ENCODE measurements around the gene CHKB.

The CHKB gene

DNA sequence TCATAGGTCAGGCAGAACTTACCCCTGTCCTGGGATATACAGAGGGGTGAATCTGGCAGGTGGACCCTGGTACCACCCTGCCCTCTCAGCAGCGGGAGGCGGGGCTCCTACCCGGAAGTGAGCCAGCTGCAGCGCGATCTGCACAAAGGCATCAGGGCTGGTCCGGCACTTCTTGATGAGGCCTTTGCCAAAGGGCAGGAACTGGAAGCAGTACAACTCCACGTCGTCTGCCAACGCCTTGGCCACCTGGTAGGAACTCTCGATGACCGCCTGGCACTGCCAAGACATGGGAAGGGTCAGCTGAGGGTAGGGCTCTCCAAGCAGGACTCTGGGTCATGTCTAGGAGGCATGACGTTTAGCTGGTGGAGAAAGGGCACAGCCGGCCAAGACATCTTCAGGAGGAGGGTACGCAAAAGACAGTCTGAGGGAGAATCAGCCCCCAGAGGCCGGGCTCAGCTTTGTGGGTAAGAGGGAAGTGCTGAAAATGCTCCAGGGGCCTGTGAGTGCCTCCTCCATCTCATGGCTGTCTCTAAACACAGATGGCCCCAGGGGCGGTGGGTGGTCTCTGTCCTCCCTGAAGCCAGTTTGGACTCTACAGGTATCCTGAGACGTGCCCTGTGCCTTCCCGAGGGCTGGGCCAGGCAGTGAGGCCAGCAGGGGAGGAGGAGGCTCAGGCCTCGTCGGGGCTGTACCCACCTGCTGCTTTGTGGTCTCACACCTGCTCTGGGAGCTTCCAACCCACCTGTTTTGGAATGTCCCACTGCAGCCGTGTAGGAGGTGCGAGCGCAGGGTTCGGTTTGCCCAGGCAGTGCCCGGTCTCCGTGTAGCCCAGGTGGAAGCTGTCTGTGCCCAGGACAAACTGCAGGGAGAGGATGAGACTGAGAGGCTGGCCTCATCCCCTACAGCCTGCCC lies 11.1 kb downstream of the CHKB start:
- no peak for DNase-seq

DNA sequence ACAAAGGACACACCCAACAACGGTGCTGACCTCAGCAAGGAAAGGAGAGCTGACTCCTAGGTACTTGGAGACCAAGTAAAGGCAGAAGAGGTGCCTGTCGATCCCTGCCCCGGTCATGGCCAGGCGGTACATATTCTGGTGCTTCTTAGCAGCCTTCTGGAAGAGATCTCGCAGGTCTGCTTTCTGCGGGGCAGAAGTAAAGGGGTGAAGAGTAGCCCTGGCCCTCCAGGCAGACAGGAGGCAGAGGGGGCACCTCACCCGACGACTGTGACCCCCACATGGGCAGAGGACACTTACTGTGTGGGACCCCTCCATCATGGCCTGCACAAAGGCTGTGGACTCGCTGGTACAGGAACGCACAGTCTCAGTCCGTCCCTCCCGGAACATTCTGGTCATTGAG lies 11.8 kb downstream of the CHKB start:
- no peak for DNase-seq

DNA sequence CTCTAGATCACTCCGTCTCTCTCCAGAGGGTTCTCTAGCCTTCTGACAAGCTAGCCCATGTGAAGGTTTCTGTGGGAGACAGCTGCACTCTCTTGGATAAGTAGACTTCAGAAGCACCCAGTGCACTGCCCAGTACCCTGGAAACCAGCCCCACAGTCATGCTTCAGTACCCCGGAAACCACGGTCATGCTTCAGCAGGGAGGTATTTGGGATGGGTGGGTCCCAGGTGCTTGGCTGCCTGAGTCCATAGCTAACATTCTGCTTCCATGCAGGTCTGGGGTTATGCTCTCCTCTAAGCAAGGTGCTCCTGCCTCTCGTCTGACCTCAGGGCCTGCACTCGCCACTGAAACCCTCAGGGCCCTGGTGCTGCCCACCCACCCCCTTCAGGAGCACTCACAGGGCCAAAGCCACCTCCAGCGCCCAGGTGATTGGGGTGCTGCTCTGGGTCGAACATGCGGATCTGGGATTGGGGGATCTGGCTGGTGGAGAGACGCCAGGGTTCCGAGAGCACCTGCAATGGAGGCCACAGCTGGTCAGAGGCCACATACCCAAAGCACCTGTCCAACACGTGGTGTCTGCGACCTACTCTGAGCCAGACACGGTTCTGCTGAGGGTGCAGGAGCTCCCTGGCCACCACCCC lies 12.6 kb downstream of the CHKB start:
- no peak for DNase-seq

DNA sequence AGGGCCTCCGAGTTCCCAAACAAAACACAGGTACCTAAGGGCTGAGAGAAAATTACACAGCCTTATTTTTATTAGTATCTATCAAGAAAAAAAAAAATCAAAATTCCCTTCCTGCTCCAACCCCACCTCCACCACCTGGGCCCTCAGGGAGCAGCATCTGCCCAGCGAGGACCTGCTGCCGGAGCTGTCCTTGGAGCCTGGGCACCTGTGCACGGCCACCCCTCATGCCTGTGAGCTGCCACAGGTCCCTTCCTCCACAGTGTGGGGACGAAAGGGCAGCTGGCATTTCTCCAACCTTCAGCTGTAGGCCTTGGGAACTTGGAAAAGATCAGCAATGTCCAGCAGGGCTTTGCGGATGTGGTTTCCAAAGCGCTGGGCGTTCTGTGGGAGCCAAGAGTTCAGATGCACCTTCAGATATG lies 13.6 kb downstream of the CHKB start:
- DNase-seq = no peak

DNA sequence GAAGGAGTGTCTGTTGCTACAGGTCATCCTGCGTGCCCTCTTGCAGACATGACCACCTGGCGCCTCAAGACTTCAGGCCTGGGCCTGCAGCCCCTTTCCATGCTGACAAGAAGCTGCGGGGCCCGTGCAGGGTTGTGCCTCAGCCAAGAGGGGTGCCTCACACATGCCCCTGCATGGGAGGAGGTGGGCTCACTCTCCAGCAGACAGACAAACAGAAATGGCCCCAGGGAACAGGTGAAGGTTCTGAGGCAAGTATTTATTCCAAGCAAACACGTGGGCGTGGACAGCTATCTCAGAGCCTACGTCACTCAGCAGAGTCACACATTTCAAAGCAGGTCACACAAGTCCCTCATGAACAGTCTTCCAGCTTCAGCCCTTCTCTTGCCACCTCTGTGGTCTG lies 14.0 kb downstream of the CHKB start:
- no peak for DNase-seq

DNA sequence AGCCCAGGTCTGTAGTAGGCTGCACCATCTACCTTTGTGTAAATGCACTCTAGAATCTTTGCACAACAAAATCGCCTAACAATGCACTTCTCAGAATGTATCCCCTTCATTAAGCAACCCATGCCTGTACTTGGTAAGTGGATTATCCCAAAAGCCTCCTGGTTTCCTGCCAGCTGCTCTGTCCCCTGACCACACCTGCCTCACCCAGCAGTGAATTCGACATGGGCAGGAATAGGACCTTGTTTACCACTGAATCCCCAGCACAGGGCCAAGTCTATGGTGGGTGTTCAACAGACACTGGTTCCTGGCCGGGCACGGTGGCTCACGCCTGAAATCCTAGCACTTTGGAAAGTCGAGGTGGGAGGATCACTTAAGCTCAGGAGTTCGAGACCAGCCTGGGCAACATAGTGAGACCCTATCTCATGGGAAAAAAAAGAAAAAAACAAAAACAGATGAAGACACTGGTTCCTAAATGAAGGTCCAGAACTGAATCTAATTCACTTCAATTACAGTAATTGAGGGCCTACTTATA lies 14.9 kb downstream of the CHKB start:
- no peak for DNase-seq

DNA sequence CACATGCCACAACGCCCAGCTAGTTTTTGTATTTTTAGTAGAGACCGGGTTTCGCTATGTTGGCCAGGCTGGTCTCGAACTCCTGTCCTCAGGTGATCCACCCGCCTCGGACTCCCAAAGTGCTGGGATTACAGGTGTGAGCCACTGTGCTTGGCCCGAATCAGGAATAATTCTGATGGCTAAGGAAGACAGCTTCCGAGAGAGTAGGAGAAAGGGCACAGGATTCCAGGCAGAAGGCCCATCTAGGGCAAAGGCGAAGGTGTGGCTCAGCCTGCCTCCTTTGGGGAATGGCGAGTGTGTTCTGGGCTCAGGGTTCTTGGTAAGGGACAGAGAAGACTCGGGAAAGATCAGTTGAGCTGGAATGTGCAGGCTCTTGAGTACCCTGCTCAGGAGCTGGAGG lies 18.4 kb downstream of the CHKB start:
- DNase-seq = no peak

DNA sequence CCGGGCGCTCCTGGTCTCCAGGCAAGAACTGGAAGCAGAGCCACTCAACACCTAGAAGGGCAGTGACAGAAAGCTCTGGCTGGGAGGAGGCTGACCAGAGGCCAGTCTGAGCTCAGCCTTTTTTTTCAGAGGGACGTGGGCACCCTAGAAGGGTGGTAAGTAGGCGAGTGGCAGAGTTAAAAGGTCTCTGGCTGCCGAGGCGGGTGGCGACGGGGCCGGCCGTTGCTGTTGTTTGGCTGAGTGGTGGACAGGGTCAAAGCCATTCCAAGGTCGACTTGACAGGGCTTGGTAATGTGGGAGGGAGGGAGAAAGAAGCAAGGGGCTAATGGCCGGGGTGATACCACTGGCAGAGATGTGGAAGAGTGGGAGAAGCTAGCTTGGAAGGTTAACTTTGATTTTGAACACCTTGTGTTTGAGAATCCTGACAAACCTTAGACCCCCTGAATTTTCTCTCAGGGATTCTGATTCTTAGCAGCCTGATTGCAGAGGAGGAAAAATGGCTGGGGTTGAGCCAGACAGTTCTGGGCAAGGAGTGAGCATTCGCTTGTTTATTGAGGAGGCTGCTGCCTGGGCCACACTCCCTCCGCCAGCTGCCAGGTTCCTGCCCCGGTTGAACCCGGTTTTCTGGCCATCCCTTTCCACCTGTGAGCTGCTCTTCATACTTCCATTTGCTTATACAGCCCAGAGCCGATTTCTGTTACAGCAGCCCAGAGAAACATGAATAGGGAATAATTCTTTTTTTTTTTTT lies 19.1 kb downstream of the CHKB start:
- no peak for DNase-seq

DNA sequence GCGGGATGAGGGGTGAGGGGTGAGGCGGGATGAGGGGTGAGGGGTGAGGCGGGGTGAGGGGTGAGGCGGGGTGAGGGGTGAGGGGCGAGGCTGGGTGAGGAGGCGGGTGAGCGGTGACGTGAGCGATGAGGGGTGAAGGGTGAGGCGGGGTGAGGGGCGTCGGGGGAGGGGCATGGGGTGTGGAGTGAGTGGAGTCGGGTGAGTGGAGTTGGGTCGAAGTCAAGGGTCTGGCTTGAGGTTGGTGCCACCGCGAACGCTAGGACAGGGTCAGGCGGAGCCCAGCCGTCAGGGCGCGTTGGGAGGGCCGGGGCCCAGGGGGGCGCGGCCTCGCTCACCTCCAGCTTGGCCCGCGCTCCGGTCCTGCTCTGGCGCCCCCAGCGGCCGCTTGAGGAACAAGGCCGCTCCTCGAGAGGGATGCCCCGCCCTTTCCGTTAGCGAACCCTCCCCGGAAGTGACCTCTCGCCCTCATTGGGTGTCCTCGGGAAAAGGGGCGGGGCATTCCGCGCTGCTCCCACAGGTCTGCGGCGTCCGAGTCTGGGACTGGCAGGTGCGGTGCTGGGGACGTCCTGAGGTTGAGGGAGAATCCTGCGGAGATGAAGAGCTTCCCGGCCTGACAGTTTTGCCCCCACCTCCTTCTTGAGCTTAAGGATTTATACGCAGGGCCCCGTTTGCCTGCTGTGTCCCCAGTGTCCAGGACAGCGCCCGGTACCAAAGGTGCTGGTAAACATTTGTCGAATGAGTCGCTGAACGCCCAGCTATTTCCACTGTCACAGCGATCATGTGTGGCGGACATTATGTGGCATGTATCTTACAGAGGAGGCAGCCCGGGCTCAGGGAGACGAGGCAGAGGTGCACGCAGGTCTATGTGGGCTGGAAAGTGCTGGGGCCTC lies 19.9 kb downstream of the CHKB start, which contains the start of gene SYCE3:
SYCE3 (minus strand) TSS at position 397 of the 890 bp plus-strand sequence. CDS start 6,514 bp downstream, outside the sequence.
- peak; percentile 98 for DNase-seq

DNA sequence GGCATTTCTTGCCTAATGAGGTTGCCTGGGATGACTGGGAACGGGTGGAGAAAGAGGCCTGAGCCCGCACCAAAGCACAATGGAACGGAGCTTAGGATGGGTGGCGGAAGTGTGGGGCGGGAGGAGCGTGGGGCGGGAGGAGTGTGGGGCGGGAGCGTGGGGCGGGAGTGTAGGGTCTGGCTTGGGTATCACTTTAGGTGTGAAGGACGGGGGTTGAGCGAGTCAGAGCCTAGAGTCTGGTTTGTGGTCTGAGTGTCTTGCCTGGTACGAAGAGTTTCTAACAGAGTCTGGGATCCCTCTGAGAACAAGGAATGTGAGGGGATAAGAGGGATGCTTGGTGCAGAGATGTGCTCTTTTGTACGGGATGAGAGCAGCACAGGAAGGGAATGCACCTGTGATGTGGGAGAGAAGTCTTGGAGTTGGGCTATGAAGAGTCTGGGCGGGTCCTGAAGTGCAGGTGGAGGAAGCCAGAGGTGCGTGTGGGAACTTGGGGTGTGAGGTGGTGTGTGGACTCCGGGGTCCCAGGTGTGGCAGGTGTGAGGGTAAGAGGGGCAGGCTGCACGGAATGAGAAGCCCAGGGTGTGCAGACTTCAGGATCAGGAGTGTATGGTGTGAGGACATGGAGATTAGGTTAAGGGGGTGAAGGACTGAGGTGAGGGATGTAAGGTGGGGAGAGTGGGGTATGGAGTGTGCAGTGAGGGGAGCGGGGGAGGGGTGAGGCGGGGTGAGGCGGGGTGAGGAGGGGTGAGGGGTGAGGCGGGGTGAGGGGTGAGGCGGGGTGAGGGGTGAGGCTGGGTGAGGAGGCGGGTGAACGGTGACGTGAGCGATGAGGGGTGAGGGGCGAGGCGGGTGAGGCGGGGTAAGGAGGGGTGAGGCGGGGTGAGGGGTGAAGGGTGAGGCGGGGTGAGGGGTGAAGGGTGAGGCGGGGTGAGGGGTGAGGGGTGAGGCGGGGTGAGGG lies 21.0 kb downstream of the CHKB start:
- no peak for DNase-seq

DNA sequence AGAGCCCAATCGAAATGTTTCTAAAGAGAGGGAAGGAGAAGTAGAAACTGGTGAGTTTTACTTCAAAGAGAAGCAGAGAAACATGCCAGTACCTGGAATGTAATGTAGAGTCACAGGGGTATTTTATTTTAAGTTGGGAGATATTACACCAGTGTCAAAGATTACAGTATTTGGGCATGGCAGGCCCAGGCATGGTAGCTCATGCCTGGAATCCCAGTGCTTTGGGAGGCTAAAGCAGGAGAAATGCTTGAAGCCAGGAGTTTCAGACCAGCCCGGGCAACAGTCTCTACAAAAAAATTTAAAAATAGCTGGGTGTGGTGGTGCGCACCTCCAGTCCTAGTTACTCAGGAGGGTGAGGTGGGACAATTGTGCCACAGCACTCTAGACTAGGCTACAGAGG lies 22.6 kb downstream of the CHKB start:
- DNase-seq = no peak

DNA sequence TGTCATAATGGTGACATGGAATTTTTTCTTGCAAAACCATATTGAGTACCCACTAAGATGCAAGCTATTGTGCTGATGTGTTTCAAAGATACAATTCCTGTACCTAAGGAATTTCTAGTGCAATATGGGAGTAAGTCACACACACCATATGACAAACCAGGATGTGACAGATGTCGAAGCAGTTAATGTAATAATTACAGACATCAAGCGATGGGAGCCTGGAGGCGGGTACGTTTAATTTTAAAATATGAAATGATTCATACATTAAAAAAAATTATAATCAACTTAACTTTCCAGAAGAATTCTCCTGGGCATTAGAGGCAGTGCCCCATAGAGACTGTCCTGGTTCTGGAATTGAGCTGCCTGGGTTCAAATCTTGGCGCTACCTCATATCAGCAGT lies 25.9 kb downstream of the CHKB start:
- no peak for DNase-seq

DNA sequence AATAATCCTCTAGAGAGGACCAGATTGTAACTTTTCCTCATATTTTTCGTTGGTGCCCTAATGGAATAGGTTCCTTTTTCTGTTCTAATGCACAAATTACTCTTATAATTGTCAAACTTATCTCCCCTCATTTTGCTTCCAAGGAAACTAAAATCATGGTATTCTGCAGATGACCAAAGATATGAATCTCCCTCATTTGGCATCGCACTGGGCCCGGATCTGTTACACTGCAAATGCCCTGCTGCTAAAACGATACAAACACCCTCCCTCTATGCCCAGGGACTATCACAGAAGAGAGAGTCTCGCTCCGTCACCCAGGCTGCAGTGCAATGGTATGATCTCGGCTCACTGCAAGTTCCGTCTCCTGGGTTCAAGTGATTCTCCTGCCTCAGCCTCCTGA lies 29.3 kb downstream of the CHKB start:
- DNase-seq = no peak

DNA sequence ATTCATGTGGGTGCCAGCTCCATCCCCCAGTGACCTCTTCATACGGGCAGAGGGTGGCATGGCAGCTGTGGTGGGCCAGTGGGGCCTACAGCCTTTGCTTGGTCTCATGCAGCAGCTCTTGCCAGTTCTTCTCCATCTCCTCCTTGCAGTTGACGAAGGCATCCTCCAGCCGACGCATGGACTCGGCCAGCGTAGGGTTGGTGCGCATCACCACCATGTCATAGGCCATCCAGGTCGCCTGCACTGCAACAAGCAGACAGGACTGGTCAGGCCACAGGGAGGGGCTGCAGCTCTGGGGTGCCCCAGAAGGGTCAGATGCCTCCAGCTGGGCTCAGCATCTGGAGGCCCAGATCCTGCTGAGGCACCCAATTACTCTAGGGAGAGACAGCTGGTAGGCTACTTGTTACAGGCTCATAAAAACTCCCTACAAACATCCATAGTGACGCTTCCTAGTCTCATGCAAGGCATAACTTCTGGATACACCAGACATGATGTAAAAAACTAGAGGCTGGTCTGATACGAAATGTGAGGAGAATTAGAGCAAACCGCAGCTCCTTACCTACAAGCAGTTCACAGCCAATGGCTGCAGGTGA lies 31.4 kb downstream of the CHKB start:
- DNase-seq = no peak

DNA sequence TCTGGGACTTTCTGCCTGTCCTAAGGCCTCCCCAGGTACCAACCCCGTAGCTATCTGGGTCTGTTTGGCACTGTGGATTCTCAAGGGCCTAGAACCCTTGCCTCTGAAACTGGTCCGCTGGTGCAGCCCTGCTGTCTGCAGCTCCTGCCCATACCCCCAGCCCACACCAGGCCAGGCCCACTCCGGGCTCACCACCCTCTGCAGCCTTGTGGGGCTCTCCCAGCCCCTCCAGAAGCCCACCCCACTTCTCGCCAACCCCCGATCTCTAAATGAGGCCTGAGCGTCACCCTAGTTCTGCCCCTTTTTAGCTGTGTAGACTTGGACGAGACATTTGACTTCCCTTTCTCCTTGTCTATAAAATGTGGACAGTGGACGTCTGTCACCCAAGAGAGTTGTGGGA lies 32.3 kb downstream of the CHKB start:
- no peak for DNase-seq

DNA sequence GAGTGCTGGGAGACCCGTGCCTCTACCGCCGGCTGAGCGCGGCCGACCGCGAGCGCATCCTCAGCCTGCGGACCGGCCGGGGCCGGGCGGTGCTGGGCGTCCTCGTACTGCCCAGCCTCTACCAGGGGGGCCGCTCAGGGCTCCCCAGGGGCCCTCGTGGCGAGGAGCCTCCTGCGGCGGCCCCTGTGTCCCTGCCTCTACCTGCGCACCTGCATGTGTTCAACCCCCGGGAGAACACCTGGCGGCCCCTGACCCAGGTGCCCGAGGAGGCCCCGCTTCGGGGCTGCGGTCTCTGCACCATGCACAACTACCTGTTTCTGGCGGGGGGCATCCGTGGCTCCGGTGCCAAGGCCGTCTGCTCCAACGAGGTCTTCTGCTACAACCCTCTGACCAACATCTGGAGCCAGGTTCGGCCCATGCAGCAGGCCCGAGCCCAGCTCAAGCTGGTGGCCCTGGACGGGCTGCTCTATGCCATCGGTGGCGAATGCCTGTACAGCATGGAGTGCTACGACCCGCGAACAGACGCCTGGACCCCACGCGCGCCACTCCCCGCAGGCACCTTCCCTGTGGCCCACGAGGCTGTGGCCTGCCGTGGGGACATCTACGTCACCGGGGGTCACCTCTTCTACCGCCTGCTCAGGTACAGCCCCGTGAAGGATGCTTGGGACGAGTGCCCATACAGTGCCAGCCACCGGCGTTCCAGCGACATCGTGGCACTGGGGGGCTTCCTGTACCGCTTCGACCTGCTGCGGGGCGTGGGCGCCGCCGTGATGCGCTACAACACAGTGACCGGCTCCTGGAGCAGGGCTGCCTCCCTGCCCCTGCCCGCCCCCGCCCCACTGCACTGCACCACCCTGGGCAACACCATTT lies 33.5 kb downstream of the CHKB start:
- DNase-seq = no peak

DNA sequence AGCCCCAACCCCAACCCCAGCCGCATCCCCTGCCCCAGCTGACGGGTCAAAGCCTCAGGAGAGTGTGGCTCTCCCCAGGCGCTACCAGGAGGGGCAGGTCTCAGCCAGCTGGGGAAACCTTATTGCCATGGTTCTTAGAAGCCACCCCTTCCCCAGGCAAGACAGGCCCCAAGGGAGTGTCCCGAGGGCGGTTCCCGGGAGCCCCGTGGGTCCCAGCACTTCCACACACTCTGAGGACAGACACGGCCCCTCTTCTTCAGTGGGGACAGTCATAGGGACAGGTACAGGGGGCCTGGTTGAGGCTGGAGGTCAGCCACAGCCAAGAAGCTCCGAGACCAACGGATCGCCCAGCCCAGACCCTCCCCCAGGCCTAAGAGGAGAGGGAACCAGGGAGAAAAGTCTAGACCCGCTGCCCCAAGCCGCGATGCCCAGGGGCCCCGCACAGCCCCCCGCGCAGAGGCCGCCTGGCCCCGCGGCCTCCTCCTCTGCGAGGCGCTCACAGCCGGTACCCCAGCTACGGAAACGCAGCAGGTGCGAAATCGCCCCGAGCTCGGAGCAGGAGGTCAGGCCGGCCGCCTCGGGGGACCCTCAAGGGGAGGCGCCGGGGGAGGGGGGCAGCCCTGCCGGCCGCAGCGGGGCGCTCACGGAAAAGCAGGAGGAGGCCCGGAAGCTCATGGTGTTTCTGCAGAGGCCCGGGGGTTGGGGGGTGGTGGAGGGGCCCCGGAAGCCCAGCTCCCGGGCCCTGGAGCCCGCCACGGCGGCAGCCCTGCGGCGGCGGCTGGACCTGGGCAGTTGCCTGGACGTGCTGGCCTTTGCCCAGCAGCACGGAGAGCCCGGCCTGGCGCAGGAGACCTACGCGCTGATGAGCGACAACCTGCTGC lies 34.4 kb downstream of the CHKB start:
- DNase-seq = peak; percentile 64

DNA sequence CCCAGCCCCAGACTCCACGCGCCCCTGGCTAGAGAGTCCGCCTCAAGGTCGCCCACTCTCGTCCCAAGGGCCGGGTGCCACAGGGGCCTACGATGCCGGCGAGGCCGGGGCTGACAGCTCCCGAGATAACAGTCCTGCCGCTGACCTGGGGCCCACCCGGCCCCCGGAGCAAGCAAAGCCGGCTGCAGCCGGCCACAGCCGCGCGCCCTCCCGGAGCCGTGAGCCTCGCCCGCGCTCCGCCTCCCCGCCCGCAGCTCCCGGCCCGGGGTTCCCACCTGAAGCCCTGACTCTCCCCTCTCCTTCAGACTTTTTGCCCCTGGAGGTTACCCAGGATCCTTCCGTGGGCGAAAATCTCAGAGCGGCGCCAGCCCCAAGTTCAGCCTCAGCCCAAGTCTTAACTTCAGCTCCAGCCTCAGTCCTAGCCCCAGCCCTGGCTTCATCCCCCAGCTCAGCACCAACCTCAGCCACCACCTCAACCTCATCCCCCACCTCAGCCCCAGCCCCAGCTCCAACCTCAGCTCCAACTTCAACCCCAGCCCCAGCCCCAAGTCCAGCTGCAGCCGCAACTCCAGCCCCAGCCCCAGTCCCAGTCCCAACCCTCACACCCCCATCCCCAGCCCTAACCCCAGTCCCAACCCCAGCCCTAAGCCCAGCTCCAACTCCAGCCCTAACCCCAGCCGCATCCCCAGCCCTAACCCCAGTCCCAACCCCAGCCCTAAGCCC lies 35.2 kb downstream of the CHKB start:
- DNase-seq = no peak

Measured in CD4-positive, alpha-beta T cell treated with Interleukin-10 for 1 hour (primary cell).